Duodenal mucosa (tissue), 2 donors: ENCODE measurements around the gene RAB40B.

Experiments used
- H3K27ac ChIP-seq: one replicate; pipeline ENCODE4 v1.7.0; 2013; ENCODE audit warnings: low read depth, low read length
- H3K27me3 ChIP-seq, 2 donors: one replicate each; pipeline ENCODE4 v1.7.0; 2013; ENCODE audit warnings: low read length in 2 of 2, control low read depth in 1 of 2; ENCODE audit not compliant: insufficient read depth in 2 of 2, control insufficient read depth in 1 of 2
- H3K36me3 ChIP-seq, 2 donors: one replicate each; pipeline ENCODE4 v1.7.0; 2013; ENCODE audit warnings: low read length in 2 of 2, control low read depth in 1 of 2; ENCODE audit not compliant: insufficient read depth in 2 of 2, control insufficient read depth in 1 of 2
- H3K4me1 ChIP-seq, 2 donors: one replicate each; pipeline ENCODE4 v1.7.0; 2013; ENCODE audit warnings: low read length in 2 of 2, control low read depth in 1 of 2; ENCODE audit not compliant: insufficient read depth in 2 of 2, control insufficient read depth in 1 of 2
- H3K4me3 ChIP-seq, 2 donors: one replicate each; pipeline ENCODE4 v1.7.0; 2013; ENCODE audit warnings: low read length in 2 of 2, low read depth in 1 of 2
- H3K9ac ChIP-seq, 2 donors: one replicate each; pipeline ENCODE4 v1.7.0; 2013; ENCODE audit warnings: low read length in 2 of 2, low read depth in 1 of 2
- H3K9me3 ChIP-seq, 2 donors: one replicate each; pipeline ENCODE4 v1.7.0; 2013; ENCODE audit warnings: low read length in 2 of 2, control low read depth in 1 of 2; ENCODE audit not compliant: control insufficient read depth in 1 of 2

The RAB40B gene

DNA sequence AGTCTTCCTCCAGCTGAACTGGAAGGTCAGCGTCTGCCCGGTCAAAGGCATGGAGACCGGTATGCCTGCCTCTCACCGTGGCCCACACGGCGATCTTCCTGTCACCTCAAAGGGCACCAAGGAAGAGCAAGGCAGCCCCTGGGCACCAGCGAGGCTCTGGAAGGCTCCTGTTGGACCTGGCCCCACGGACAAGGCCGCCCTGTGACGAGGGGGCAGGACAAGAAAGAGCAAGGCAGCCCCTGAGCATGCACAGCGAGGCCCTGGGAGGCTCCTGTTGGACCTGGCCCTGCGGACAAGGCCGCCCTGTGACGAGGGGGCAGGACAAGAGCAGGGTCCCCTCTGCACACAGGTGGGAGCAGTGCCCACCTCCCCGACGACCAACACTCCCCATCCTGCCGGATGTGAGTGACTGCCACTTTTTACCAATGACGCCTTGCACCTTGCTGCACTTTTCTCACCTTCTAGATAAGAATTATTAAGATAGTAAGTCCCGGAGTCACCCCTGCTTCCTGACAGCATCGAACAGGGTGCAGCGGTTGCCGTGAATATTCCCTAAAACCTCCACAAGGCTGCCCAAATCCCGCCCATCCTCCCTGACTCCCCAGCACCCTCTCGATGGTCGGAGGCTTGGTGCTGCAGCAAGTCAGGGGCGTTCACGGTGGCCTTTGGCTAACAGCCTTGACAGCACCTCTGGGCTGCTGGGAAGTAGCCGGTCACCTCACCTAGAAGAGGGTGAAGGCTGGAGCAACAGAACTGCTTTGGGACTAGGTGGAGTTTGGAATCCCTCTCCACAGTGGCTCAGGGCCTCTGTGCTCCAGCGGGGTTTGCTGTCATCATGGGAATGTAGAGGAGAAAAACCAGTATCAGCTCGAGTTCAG lies 44.6 kb downstream of the RAB40B start:
- peaks cover 5 to 14% of the 10 kb centered on the region in 2 donors for H3K36me3 ChIP-seq
- no peaks in the 10 kb centered on the region for H3K9me3 ChIP-seq
- peaks cover 19 to 20% of the 10 kb centered on the region in 2 donors for H3K4me1 ChIP-seq
- no peak overlapping the region for H3K4me3 ChIP-seq
- H3K27ac ChIP-seq: no peak overlapping the region
- H3K9ac ChIP-seq: peak overlapping the region in 1 of 2 donors; percentile 54
- no peaks in the 10 kb centered on the region for H3K27me3 ChIP-seq

DNA sequence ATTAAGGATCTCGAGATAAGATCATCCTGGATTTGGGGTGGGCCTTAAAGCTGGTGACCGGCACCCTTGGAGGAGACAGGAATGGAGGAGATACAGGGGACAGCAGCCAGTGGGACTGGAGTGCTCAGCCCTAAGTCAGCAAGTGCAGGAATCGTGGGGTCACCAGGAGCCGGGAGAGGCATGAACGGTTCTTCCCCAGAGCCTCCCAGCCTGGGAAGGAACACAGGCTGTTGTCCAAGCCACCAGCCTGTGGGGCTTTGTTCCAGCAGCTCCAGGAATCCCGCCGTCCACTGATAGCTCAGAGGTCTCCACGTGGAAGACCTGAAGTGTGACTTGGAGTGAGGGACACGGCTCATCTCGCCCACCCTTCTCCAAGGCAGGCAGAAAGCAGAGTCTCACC lies 47.8 kb downstream of the RAB40B start:
- Histone ChIP-seq H3K4me1 (peaks cover 25 to 33% of the 10 kb centered on the region in 2 donors), H3K27ac (no peak overlapping the region), H3K27me3 (no peaks in the 10 kb centered on the region), H3K4me3 (no peak overlapping the region), H3K9ac (no peak overlapping the region), H3K36me3 (no peaks in the 10 kb centered on the region), H3K9me3 (no peaks in the 10 kb centered on the region)

DNA sequence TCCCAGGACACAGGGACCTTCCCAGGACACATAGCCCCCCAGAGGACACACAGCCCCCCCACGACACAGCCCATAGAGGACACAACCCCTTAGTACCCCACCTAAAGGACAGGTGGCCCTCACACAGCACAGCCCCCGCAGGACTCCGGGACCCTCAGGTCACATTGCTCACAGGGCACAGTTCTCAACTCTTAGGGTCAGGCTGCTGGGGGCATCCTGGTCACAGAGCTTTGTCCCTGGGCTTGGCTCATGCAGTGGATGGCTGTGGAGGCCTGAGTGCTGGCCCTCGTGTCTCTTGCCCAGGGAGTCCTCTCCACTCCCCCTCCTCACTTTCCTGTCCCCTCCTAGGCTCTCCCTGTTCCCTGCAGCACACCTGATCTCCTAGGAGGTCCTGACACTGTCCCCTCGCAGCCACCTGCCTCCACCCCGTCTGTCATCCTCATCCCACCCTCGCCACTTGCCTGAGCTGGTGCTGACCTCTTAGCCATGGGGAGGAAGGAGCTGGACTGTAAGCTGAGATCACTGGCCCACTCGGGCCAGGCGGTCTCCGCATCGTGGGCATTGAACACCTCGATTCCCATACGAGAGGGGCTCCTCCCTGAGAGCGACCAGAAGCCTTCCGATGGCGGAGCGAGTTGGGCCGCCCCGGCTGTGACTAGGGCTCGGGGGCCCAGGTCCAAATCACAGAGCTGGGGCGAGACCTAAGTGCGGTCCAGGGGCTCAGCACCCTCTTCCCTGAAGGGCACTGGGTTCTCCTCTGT lies 48.8 kb downstream of the RAB40B start:
- Histone ChIP-seq H3K9me3 (no peaks in the 10 kb centered on the region), H3K9ac (no peak overlapping the region), H3K4me1 (peaks cover 22 to 33% of the 10 kb centered on the region in 2 donors), H3K27me3 (no peaks in the 10 kb centered on the region), H3K27ac (no peak overlapping the region), H3K36me3 (no peaks in the 10 kb centered on the region), H3K4me3 (no peak overlapping the region)

DNA sequence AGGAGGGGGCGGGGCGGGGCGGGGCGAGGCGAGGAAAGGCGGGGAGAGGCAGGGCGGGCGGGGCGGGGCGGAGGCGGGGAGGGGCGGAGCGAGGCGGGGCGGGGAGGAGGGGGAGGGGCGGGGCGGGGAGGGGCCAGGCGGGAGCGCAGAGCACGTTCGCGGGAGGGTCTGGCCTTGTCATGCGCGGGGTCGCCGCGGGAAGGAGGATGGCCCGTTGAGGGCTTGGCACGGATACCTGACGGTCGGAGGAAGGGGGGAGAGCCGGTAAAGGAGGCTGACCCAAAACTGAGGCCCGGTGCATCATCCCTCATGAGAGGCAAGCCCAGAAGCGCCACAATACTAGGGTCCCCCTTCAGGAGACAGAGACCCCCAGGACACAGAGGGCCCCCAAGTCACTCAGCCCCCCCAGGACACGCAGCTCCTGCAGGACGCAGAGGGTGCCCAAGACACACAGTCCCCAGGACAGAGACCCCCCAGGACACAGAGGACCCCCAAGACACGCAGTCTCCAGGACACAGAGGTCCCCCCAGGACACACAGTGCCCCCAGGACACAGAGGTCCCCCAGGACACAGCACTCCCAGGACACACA lies 49.7 kb downstream of the RAB40B start:
- Histone ChIP-seq H3K36me3 (peaks cover 5 to 8% of the 10 kb centered on the region in 2 donors), H3K4me1 (peaks cover 15 to 26% of the 10 kb centered on the region in 2 donors), H3K9me3 (no peaks in the 10 kb centered on the region), H3K27ac (no peak overlapping the region), H3K27me3 (no peaks in the 10 kb centered on the region), H3K4me3 (peak overlapping the region; percentile 59 to 65), H3K9ac (peak overlapping the region; percentile 51 to 69)

DNA sequence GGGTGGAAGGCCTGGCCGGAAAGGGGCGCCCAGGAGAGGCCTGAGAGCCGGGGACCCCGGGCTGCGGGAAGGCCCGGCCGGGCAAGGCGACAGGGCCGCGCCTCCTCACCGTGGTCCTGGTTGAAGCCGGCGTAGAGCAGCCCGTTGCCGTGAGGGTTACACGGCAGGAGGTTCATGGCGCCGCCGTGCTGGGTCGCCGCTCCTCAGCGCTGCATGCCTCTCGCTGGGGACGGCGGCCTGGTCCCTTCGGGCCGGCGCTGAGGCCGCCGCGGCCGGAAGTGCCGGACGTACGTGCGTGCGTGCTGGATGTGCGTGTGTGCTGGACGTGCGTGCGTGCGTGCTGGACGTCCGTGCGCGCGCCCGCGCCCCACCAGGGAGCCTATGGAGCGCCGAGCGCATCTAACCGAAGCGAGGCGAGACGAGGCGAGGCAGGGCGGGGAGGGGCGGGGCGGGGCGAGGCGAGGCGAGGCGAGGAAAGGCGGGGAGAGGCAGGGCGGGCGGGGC lies 50.3 kb downstream of the RAB40B start, which contains the start of gene WDR45B:
Gene WDR45B, minus strand, starts transcription at position 280 of the 504 bp plus-strand sequence. Its CDS starts 104 bp downstream, at position 176.
- H3K27ac ChIP-seq: peak within 1 kb of the TSS; percentile 96
- peaks cover 10 to 14% of the 10 kb centered on the region in 2 donors for H3K36me3 ChIP-seq
- peak within 1 kb of the TSS; percentile 85 to 87 for H3K9ac ChIP-seq
- H3K27me3 ChIP-seq: no peaks in the 10 kb centered on the region
- H3K9me3 ChIP-seq: no peaks in the 10 kb centered on the region
- peaks cover 10 to 21% of the 10 kb centered on the region in 2 donors for H3K4me1 ChIP-seq
- H3K4me3 ChIP-seq: peak within 1 kb of the TSS; percentile 80 to 91

DNA sequence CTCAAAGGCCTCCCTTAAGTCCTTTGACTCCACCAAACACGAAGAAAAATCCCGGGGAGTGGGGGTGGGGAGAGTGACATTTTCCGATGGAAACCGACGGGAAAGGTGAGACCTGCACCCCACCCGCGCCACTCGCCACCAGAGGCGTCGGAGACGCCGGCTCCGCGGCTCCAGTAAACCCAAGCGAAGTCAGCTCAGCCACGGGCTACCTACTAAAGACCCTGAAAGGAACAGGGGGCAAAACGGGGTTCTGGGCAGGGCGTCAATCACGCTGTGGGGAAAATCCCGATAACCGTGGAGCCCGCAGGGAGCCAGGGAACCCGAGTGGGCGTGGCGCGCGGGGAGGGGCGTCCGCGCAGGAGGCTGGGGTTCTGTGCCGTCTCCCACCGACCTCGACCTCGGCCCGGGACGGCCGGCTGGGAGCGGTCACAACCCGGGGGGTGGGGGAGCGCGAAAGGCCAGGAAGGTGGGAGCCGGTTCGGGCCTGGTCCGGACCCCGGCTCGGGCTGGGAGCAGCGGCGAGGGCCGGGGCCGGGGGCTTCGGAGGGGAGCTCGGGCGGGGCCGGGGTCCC lies 50.8 kb downstream of the RAB40B start:
- Histone ChIP-seq H3K4me3 (peak overlapping the region; percentile 80 to 91), H3K9me3 (no peaks in the 10 kb centered on the region), H3K9ac (peak overlapping the region; percentile 85 to 87), H3K27ac (peak overlapping the region; percentile 96), H3K4me1 (peaks cover 10 to 21% of the 10 kb centered on the region in 2 donors), H3K36me3 (peaks cover 10 to 19% of the 10 kb centered on the region in 2 donors), H3K27me3 (no peaks in the 10 kb centered on the region)

DNA sequence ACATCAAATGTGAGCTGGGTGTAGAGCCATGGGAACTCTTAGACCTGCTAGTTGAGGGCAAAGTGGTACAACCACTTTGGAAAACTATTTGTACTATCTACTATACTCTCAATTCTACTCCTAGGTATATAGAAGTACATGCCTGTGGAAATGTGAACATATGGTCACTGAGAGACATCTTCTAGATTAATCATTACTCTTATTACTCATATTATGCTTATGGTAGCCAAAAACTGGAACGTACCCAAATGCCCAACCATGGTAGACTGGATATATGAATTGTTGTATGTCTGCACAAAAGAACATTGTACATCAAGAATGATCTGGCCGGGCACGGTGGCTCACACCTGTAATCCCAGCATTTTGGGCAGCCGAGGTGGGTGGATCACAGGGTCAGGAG lies 53.0 kb downstream of the RAB40B start:
- H3K9me3 ChIP-seq: no peaks in the 10 kb centered on the region
- H3K4me1 ChIP-seq: peaks cover 10 to 21% of the 10 kb centered on the region in 2 donors
- H3K9ac ChIP-seq: no peak overlapping the region
- H3K36me3 ChIP-seq: peaks cover 16 to 36% of the 10 kb centered on the region in 2 donors
- H3K4me3 ChIP-seq: no peak overlapping the region
- no peak overlapping the region for H3K27ac ChIP-seq
- no peaks in the 10 kb centered on the region for H3K27me3 ChIP-seq

DNA sequence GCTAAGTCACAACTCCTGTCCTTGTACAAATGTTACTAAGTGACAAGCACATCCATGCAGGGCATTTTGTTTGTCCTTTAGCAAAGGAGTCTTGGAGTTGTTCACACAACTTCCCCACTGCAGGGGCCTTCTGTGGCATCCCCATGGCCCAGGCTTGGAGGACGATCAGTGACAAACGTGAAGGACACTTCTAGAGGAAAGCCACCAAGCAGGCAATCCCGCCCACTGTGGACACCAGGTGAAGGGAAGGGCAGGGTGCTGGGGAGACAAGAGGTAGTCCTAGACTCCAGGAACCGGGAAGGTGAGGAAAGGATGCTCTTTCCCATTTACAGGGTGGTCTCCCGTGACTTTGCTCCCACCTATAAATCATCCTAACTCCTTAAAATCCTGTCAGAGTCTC lies 54.4 kb downstream of the RAB40B start:
- Histone ChIP-seq H3K36me3 (peaks cover 16 to 49% of the 10 kb centered on the region in 2 donors), H3K4me1 (peaks cover 10 to 23% of the 10 kb centered on the region in 2 donors), H3K27ac (no peak overlapping the region), H3K27me3 (no peaks in the 10 kb centered on the region), H3K9me3 (no peaks in the 10 kb centered on the region), H3K4me3 (no peak overlapping the region), H3K9ac (no peak overlapping the region)

DNA sequence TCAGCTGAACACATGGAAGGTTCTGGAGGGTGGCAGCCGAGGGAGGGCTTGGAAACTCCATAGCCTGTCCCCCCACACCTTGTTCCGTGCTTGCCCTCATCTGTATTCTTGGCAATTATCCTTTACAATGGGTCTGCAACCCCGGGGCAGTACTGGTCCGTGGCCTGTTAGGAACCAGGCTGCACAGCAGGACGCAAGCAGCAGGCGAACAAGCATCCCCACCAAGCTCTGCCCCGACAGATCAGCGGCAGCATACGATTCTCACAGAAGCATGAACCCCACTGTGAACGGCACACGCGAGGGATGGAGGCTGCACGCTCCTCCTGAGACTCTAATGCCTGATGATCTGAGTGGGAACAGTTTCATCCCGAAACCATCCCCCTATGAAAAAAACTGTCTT lies 56.5 kb downstream of the RAB40B start:
- H3K4me1 ChIP-seq: peaks cover 10 to 17% of the 10 kb centered on the region in 2 donors
- H3K4me3 ChIP-seq: no peak overlapping the region
- H3K27ac ChIP-seq: no peak overlapping the region
- H3K9ac ChIP-seq: no peak overlapping the region
- H3K9me3 ChIP-seq: peaks cover 3 to 7% of the 10 kb centered on the region in 2 donors
- peaks cover 23 to 57% of the 10 kb centered on the region in 2 donors for H3K36me3 ChIP-seq
- H3K27me3 ChIP-seq: no peaks in the 10 kb centered on the region
